ENCODE measurements around the gene HTT.

DNA sequence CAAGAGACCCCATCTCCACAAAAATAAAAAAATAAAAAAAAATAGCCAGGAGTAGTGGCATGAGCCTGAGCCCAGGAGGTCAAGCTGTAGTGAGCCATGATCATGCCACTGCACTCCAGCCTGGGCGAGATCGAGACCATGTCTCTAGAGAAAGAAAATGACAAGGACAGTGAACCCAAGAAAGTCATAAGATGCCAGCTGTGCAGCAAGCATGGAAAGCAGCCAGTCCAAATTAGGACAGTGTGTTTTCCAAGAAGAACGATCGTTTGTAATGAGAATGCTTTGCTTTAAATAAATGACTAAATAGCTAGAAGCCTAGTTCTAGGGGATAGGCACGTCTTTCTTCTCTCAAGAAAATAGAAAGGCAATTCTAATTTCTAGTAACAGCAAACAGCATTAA, 116.1 kb downstream of the HTT start:
- no peak for TF ChIP-seq POLR2A (IDR thresholded peaks at IDR 0.05)
- TF ChIP-seq, protein P1, sequence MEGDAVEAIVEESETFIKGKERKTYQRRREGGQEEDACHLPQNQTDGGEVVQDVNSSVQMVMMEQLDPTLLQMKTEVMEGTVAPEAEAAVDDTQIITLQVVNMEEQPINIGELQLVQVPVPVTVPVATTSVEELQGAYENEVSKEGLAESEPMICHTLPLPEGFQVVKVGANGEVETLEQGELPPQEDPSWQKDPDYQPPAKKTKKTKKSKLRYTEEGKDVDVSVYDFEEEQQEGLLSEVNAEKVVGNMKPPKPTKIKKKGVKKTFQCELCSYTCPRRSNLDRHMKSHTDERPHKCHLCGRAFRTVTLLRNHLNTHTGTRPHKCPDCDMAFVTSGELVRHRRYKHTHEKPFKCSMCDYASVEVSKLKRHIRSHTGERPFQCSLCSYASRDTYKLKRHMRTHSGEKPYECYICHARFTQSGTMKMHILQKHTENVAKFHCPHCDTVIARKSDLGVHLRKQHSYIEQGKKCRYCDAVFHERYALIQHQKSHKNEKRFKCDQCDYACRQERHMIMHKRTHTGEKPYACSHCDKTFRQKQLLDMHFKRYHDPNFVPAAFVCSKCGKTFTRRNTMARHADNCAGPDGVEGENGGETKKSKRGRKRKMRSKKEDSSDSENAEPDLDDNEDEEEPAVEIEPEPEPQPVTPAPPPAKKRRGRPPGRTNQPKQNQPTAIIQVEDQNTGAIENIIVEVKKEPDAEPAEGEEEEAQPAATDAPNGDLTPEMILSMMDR (IDR thresholded peaks at IDR 0.05) = no peak

Data from lower leg skin (tissue), 3 donors.